H1 (cell line): ENCODE measurements around the gene PRADC1. TPM values are rescaled to one million over a fixed set of nuclear protein-coding genes. Genes with fewer than 3 reads are reported as not detected.

Experiments
- CTCF ChIA-PET: fragments of 300-600 bp; sonication (Branson Sonifier 250); formaldehyde crosslinking; loops from one replicate; lab custom pipeline; 2021; ENCODE audit not compliant: partially characterized antibody; lab: Charles Lee
- POLR2A ChIA-PET: fragments of 300-600 bp; sonication (Branson Sonifier 250); formaldehyde crosslinking; loops from one replicate; lab custom pipeline; 2021; ENCODE audit warnings: inconsistent platforms; ENCODE audit not compliant: partially characterized antibody; lab: Charles Lee
- DNase-seq, 2 experiments: peaks; one replicate each; pipeline versions ENCODE4 v3.0.0 to v3.0.0-alpha.2; 2010 to 2022; ENCODE audit warnings: low spot score in 2 of 2, low read depth in 1 of 2, mixed read lengths in 1 of 2
- FAIRE-seq: peaks from 2 replicates; lab custom pipeline; 2011; peaks lifted over from hg19 to GRCh38; lab: Jason Lieb, UNC
- H2AFZ ChIP-seq: 2 replicates; pipeline ENCODE4 v1.8.1; 2012; ENCODE audit warnings: low read length, inconsistent platforms
- H2AK5ac ChIP-seq: 2 replicates; pipeline ENCODE4 v1.6.1; 2013; ENCODE audit warnings: low read depth, low read length
- H2BK120ac ChIP-seq: replicated peaks from 2 replicates; pipeline ENCODE3; 2013; ENCODE audit warnings: low read depth, low read length, inconsistent platforms
- H2BK12ac ChIP-seq: 2 replicates; pipeline ENCODE4 v1.6.1; 2013; ENCODE audit warnings: low read depth, low read length
- H2BK15ac ChIP-seq: 2 replicates; pipeline ENCODE4 v1.6.1; 2013; ENCODE audit warnings: low read length
- H2BK20ac ChIP-seq: 2 replicates; pipeline ENCODE4 v1.6.1; 2013; ENCODE audit warnings: low read length
- H2BK5ac ChIP-seq: 2 replicates; pipeline ENCODE4 v1.6.1; 2013; ENCODE audit warnings: low read depth, low read length
- H3K14ac ChIP-seq: 2 replicates; pipeline ENCODE4 v1.6.1; 2013; ENCODE audit warnings: inconsistent platforms; ENCODE audit not compliant: insufficient read length
- H3K18ac ChIP-seq: 2 replicates; pipeline ENCODE4 v1.6.1; 2013; ENCODE audit warnings: low read length; ENCODE audit errors: extremely low read depth
- H3K23ac ChIP-seq: 2 replicates; pipeline ENCODE4 v1.6.1; 2013; ENCODE audit warnings: inconsistent platforms; ENCODE audit not compliant: insufficient read length
- H3K23me2 ChIP-seq: 2 replicates; pipeline ENCODE4 v1.6.1; 2013; ENCODE audit warnings: low read depth, low read length
- H3K27ac ChIP-seq: 2 replicates; pipeline ENCODE4 v1.6.1; 2011; ENCODE audit warnings: low read depth, low read length, inconsistent platforms
- H3K27me3 ChIP-seq, 4 experiments: replicated peaks in 1 of 4; 1 replicate in 1 of 4; 2 replicates in 3 of 4; pipeline versions ENCODE4 v1.6.1 to v1.8.1; 2011 to 2013; ENCODE audit warnings: low read length in 3 of 4, mild to moderate bottlenecking in 3 of 4, inconsistent platforms in 2 of 4, mixed read lengths in 2 of 4, moderate library complexity in 1 of 4; ENCODE audit not compliant: control insufficient read depth in 3 of 4, insufficient read depth in 3 of 4; ENCODE audit errors: extremely low read depth in 1 of 4
- H3K36me3 ChIP-seq, 4 experiments: 2 replicates each; pipeline versions ENCODE4 v1.6.1 to v1.8.1; 2011 to 2013; ENCODE audit warnings: mild to moderate bottlenecking in 4 of 4, low read length in 3 of 4, moderate library complexity in 2 of 4, control low read depth in 1 of 4, inconsistent platforms in 1 of 4; ENCODE audit not compliant: insufficient read depth in 4 of 4, control insufficient read depth in 2 of 4
- H3K4ac ChIP-seq: replicated peaks from 2 replicates; pipeline ENCODE3; 2013; ENCODE audit warnings: low read length, low read depth, mixed read lengths, inconsistent platforms; ENCODE audit not compliant: insufficient read length
- H3K4me1 ChIP-seq, 4 experiments: replicated peaks in 1 of 4; 1 replicate in 1 of 4; 2 replicates in 3 of 4; pipeline versions ENCODE4 v1.6.1 to v1.8.1; 2011 to 2013; ENCODE audit warnings: low read length in 3 of 4, inconsistent platforms in 2 of 4, mixed read lengths in 1 of 4; ENCODE audit not compliant: insufficient read depth in 4 of 4, control insufficient read depth in 3 of 4
- H3K4me2 ChIP-seq, 2 experiments: 2 replicates each; pipeline versions ENCODE4 v1.6.1 to v1.8.1; 2011 to 2013; ENCODE audit warnings: low read depth in 2 of 2, low read length in 2 of 2, control low read depth in 1 of 2, inconsistent platforms in 1 of 2, mild to moderate bottlenecking in 1 of 2; ENCODE audit not compliant: insufficient read depth in 1 of 2
- H3K4me3 ChIP-seq, 4 experiments: fragments of 200-600, 300-600 bp in 1 of 4; sonication (generic), shearing (Covaris generic), sonication (Bioruptor Twin) in 1 of 4; 2 replicates each; pipeline versions ENCODE4 v1.5.1 to v1.8.1; 2011 to 2016; ENCODE audit warnings: low read length in 4 of 4, low read depth in 3 of 4, control low read depth in 2 of 4, inconsistent platforms in 2 of 4, mild to moderate bottlenecking in 2 of 4, mixed read lengths in 1 of 4, moderate library complexity in 1 of 4; ENCODE audit not compliant: insufficient read depth in 2 of 4; ENCODE audit errors: extremely low read depth in 1 of 4
- H3K56ac ChIP-seq: replicated peaks from 2 replicates; pipeline ENCODE3; 2013; ENCODE audit warnings: low read depth, mild to moderate bottlenecking, mixed read lengths, low read length, inconsistent platforms; ENCODE audit not compliant: insufficient read length
- H3K79me1 ChIP-seq: 2 replicates; pipeline ENCODE4 v1.6.1; 2013; ENCODE audit warnings: low read depth, low read length, control low read depth
- H3K79me2 ChIP-seq, 2 experiments: 2 replicates each; pipeline versions ENCODE4 v1.6.1 to v1.8.1; 2012 to 2013; ENCODE audit warnings: low read length in 2 of 2, mild to moderate bottlenecking in 2 of 2, inconsistent platforms in 1 of 2; ENCODE audit not compliant: insufficient read depth in 2 of 2, control insufficient read depth in 1 of 2
- H3K9ac ChIP-seq, 4 experiments: replicated peaks in 1 of 4; 1 replicate in 1 of 4; 2 replicates in 3 of 4; pipeline versions ENCODE4 v1.6.1 to v1.8.1; 2011 to 2013; ENCODE audit warnings: low read depth in 3 of 4, low read length in 3 of 4, control low read depth in 2 of 4, mild to moderate bottlenecking in 2 of 4, moderate library complexity in 2 of 4, inconsistent platforms in 1 of 4; ENCODE audit errors: extremely low read depth in 1 of 4
- H3K9me3 ChIP-seq, 2 experiments: 2 replicates each; pipeline versions ENCODE4 v1.6.1 to v1.8.1; 2012 to 2013; ENCODE audit warnings: mild to moderate bottlenecking in 2 of 2, moderate library complexity in 2 of 2, control low read depth in 1 of 2, inconsistent platforms in 1 of 2, low read depth in 1 of 2, low read length in 1 of 2, mixed read lengths in 1 of 2; ENCODE audit not compliant: insufficient read depth in 2 of 2
- H4K20me1 ChIP-seq, 2 experiments: replicated peaks in 1 of 2; 2 replicates each; pipeline versions ENCODE3 to v1.8.1; 2011 to 2013; ENCODE audit warnings: inconsistent platforms in 2 of 2, low read length in 2 of 2, mild to moderate bottlenecking in 1 of 2; ENCODE audit not compliant: insufficient read depth in 2 of 2, control insufficient read depth in 1 of 2
- H4K5ac ChIP-seq: 2 replicates; pipeline ENCODE4 v1.6.1; 2013; ENCODE audit warnings: low read length, low read depth, mixed read lengths, inconsistent platforms; ENCODE audit not compliant: insufficient read length
- H4K8ac ChIP-seq: 2 replicates; pipeline ENCODE4 v1.8.0; 2013; ENCODE audit warnings: mild to moderate bottlenecking, moderate library complexity, low read length, inconsistent platforms; ENCODE audit not compliant: insufficient read depth; ENCODE audit errors: extremely low read depth
- H4K91ac ChIP-seq: replicated peaks from 2 replicates; pipeline ENCODE3; 2013; ENCODE audit warnings: low read length, mixed read lengths, inconsistent platforms; ENCODE audit not compliant: insufficient read length
- BACH1 ChIP-seq: IDR thresholded peaks from 2 replicates; pipeline ENCODE4 v1.6.1; 2012; ENCODE audit warnings: low read length, improper control_type of control experiment
- BRCA1 ChIP-seq: IDR thresholded peaks from 2 replicates; pipeline ENCODE4 v1.6.1; 2012; ENCODE audit warnings: low read depth, low read length, improper control_type of control experiment
- CTBP2 ChIP-seq: IDR thresholded peaks from 2 replicates; pipeline ENCODE4 v1.7.0; 2011; ENCODE audit warnings: borderline replicate concordance, mild to moderate bottlenecking, moderate library complexity, mixed read lengths, low read length; ENCODE audit not compliant: insufficient read depth, insufficient read length
- GTF2F1 ChIP-seq: IDR thresholded peaks from 2 replicates; pipeline ENCODE4 v1.6.1; 2012; ENCODE audit warnings: low read depth, low read length, improper control_type of control experiment, borderline replicate concordance
- KDM4A ChIP-seq: IDR thresholded peaks from one replicate; pipeline ENCODE4 v1.7.1; 2012; ENCODE audit warnings: low read depth, mild to moderate bottlenecking, moderate library complexity, low read length, inconsistent platforms; ENCODE audit not compliant: severe bottlenecking
- KDM5A ChIP-seq: fragments of 200-600 bp; IDR thresholded peaks from 2 replicates; pipeline ENCODE4 v1.7.1; 2012; ENCODE audit warnings: mild to moderate bottlenecking, low read length, inconsistent platforms, mixed read lengths
- POLR2A ChIP-seq, 2 experiments: IDR thresholded peaks; 1 replicate in 1 of 2; 2 replicates in 1 of 2; pipeline ENCODE4 v1.6.1; 2011; ENCODE audit warnings: low read depth in 2 of 2, low read length in 2 of 2, mild to moderate bottlenecking in 2 of 2; ENCODE audit errors: control extremely low read depth in 1 of 2
- SAP30 ChIP-seq: fragments of 300-600 bp; sonication (generic); IDR thresholded peaks from 2 replicates; pipeline ENCODE4 v1.7.1; 2012; ENCODE audit warnings: low read length, moderate library complexity, mild to moderate bottlenecking, inconsistent platforms; ENCODE audit not compliant: insufficient read depth, insufficient replicate concordance
- SIN3A ChIP-seq, 2 experiments: IDR thresholded peaks in 1 of 2; conservative IDR thresholded peaks in 1 of 2; 2 replicates each; pipeline ENCODE4 v1.6.1; 2011 to 2012; ENCODE audit warnings: low read length in 2 of 2, improper control_type of control experiment in 1 of 2, low read depth in 1 of 2, mild to moderate bottlenecking in 1 of 2
- SP4 ChIP-seq: IDR thresholded peaks from 2 replicates; pipeline ENCODE4 v1.6.1; 2012; ENCODE audit warnings: low read length, inconsistent platforms
- SRF ChIP-seq: IDR thresholded peaks from 2 replicates; pipeline ENCODE4 v1.6.1; 2011; ENCODE audit warnings: mild to moderate bottlenecking, low read depth, low read length, moderate library complexity
- TCF12 ChIP-seq: IDR thresholded peaks from 2 replicates; pipeline ENCODE4 v1.6.1; 2011; ENCODE audit warnings: low read depth, mild to moderate bottlenecking, low read length
- WGBS, 2 experiments: shearing (Covaris generic) in 1 of 2; methylation state at CpG; one replicate each; pipeline versions ENCODE4 v1.1.6 to v1.1.7; 2013 to 2015; ENCODE audit warnings: low lambda C conversion rate in 2 of 2, mixed read lengths in 2 of 2, inconsistent platforms in 1 of 2, low coverage in 1 of 2, missing lambda C conversion rate in 1 of 2; ENCODE audit not compliant: insufficient replicate concordance in 2 of 2, insufficient coverage in 1 of 2, insufficient read length in 1 of 2; ENCODE audit errors: extremely low coverage in 1 of 2, missing lambda C conversion rate in 1 of 2; 5-methylcytosine and 5-hydroxymethylcytosine counted together
- polyA plus RNA-seq, 7 experiments: library from polyadenylated mRNA; depleted of rRNA in 3 of 7; stranded (reverse) in 5 of 7; unstranded in 2 of 7; fragments of >200 nt in 5 of 7; fragments of 200-250 nt in 2 of 7; gene quantifications; 1 replicate in 5 of 7; 2 replicates in 1 of 7; 4 replicates in 1 of 7; pipeline versions ENCODE4 v1.2.1 to v1.2.3, GENCODE V29; 2011 to 2013; ENCODE audit warnings: missing spikeins in 2 of 7, mixed read lengths in 2 of 7
- total RNA-seq: library from RNA; stranded (reverse); fragmentation: NEBNext Ultra II Directional; extraction: Animal tissue kit (Norgen Biotek cat#: 25700); gene quantifications from 2 replicates; pipeline ENCODE4 v1.2.1, GENCODE V29; 2021

The PRADC1 gene
- total and polyA plus RNA-seq, 2 of the 8 experiments (the other 6 are each of a cell fraction or from before 2014, with no cell fraction given) = 8.9 to 13.1 TPM

DNA sequence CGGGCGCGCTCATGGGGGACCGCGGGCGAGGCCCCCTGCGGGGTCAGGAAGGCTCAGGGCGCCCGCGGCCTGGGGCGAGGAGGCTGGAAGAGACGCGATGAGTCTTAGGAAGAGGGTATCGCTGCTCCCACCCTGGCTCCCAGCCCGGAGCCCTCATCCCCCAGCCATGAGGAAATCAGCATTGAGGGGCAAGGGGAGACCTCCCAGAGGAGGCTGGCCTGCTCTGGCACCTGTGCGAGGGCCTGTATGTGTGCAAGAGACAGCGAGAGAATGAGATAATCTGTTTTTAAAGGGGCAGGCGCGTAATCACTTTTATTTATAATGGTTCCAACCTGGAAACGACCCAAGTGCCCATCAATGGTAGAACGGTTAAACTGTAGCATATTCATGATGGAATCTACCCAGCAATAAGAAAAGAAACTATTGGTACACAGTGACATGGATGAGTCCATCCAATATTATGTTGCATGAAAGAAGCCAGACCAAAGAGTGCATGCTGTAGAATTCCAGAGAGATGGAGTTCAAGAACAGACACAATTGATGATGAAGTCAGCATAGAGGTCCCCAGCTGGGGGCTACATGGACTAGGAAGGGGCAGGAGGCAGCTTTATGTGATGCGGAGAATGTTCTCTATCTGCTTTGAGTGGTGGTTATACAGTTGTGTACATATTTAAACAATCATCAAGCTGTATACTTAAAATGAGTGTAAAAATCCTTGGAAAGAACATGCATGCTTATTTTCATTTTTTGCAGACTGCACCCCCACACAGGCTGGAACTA lies 36.8 kb upstream of the PRADC1 start:
- Histone ChIP-seq H3K9ac (peak overlapping the region in 1 of 4 experiments; percentile 35; a peak in 2 of 7 replicates), H3K4me1 (peaks cover 0 to 10% (median 6%) of the 10 kb centered on the region in 4 experiments; a peak in 5 of 7 replicates), H3K36me3 (no peaks in the 10 kb centered on the region; a peak in 1 of 8 replicates), H3K56ac (no peak overlapping the region), H3K23me2 (peaks cover 10% of the 10 kb centered on the region; the same call in 1 of the 2 replicates), H4K5ac (no peak overlapping the region), H3K18ac (no peak overlapping the region), H3K14ac (no peak overlapping the region), H2BK12ac (no peak overlapping the region), H3K4me3 (peak overlapping the region; percentile 39 to 63 (median 54)), H3K27ac (no peak overlapping the region), H3K4me2 (peak overlapping the region; percentile 77 to 99), H3K27me3 (peaks cover 0 to 28% (median 23%) of the 10 kb centered on the region in 4 experiments; a peak in 6 of 7 replicates), H2BK5ac (no peak overlapping the region), H2BK120ac (no peak overlapping the region), H3K9me3 (no peaks in the 10 kb centered on the region), H3K79me1 (peaks cover 7% of the 10 kb centered on the region; the same call in 1 of the 2 replicates), H3K4ac (no peak overlapping the region), H2AFZ (no peak overlapping the region), H2BK15ac (no peak overlapping the region), H3K23ac (no peak overlapping the region), H4K20me1 (peaks cover 3 to 29% of the 10 kb centered on the region in 2 experiments), H2AK5ac (no peak overlapping the region), H2BK20ac (no peak overlapping the region), H3K79me2 (no peaks in the 10 kb centered on the region; a peak in 1 of 4 replicates), H4K8ac (peak overlapping the region; percentile 12; the same call in 1 of the 2 replicates), H4K91ac (no peak overlapping the region)
- DNase-seq (no peak), FAIRE-seq (no peak)
- WGBS, 2 experiments = 49% methylated on average over 9 of the region's 22 CpGs; no CpG with 5 or more reads in 1 of the 2 experiments
- CTCF ChIA-PET = interaction anchor here (0.9 to 13.4 kb wide), 3 partner anchors 21 to 27 kb away, joined by 3 to 122 read pairs (median 4); partner anchors contain the start of gene EGR4
- POLR2A ChIA-PET = interaction anchor here (1.0 to 1.3 kb wide), 4 partner anchors 12 to 22 kb away, joined by 3 to 5 read pairs (median 4); partner anchors contain the start of gene FBXO41
- TF ChIP-seq SAP30 (no peak), KDM5A (no peak), BACH1 (no peak), SRF (no peak), CTBP2 (no peak), SIN3A (conservative IDR thresholded peaks at IDR 0.05 in 1 of 2, IDR thresholded peaks at IDR 0.05 in 1 of 2; ENCODE audit: low read depth in 1 of 2, low read length in 2 of 2) (no peak), BRCA1 (no peak), GTF2F1 (no peak), KDM4A (no peak), POLR2A (IDR thresholded peaks at IDR 0.05; ENCODE audit: control extremely low read depth in 1 of 2, low read depth in 2 of 2, low read length in 2 of 2) (no peak), TCF12 (no peak), SP4 (no peak)
